Esophagus squamous epithelium (tissue), 5 donors: ENCODE measurements around the gene IFNL1. TPM values are rescaled to one million over a fixed set of nuclear protein-coding genes. Genes with fewer than 3 reads are reported as not detected.

ENCODE experiments used
- DNase-seq: peaks from one replicate; lab custom pipeline; 2025; lab: John Stamatoyannopoulos, UW
- H3K27ac ChIP-seq, 4 donors: fragments of 200-600 bp; sonication (generic); one replicate each; pipeline ENCODE4 v1.5.1; 2016 to 2019; ENCODE audit warnings: mild to moderate bottlenecking in 1 of 4
- H3K27me3 ChIP-seq, 4 donors: fragments of 200-600 bp; sonication (generic); 1 replicate in 3 of 4; 2 replicates in 1 of 4; pipeline versions ENCODE4 v1.5.1 to v1.6.0; 2017 to 2021; ENCODE audit warnings: antibody characterized with exemption in 1 of 4
- H3K36me3 ChIP-seq, 3 donors: fragments of 200-600 bp; sonication (generic); one replicate each; pipeline ENCODE4 v1.5.1; 2016 to 2019
- H3K4me1 ChIP-seq, 3 donors: fragments of 200-600 bp; sonication (generic); one replicate each; pipeline ENCODE4 v1.5.1; 2017 to 2019
- H3K4me3 ChIP-seq, 4 donors: fragments of 200-600 bp; sonication (generic); 1 replicate in 3 of 4; 2 replicates in 1 of 4; pipeline ENCODE4 v1.5.1; 2016 to 2019; ENCODE audit warnings: mild to moderate bottlenecking in 2 of 4, moderate library complexity in 1 of 4
- H3K9me3 ChIP-seq, 3 donors: fragments of 200-600 bp; sonication (generic); one replicate each; pipeline ENCODE4 v1.5.1; 2016 to 2019
- CTCF ChIP-seq, 6 experiments: fragments of 450-650 bp in 4 of 6; fragments of 200-600 bp in 2 of 6; sonication (generic) in 2 of 6; IDR thresholded peaks; one replicate each; pipeline ENCODE4 v1.5.1; 2016 to 2019; ENCODE audit warnings: antibody characterized with exemption in 6 of 6, mild to moderate bottlenecking in 4 of 6, moderate library complexity in 4 of 6
- POLR2A ChIP-seq, 4 donors: fragments of 450-650 bp; IDR thresholded peaks; one replicate each; pipeline ENCODE4 v1.6.1; 2017; ENCODE audit warnings: antibody characterized with exemption in 4 of 4, mild to moderate bottlenecking in 4 of 4, moderate library complexity in 3 of 4
- WGBS, 2 donors: methylation state at CpG; one replicate each; pipeline ENCODE4 v1.1.5; 2018; 5-methylcytosine and 5-hydroxymethylcytosine counted together
- intact Hi-C: fragments of 100-400 bp; cut with DNase I; formaldehyde crosslinking; loops from one replicate; pipeline ENCODE4 v1.15.0; 2022
- total RNA-seq, 4 donors: library from RNA; depleted of rRNA; stranded (reverse); fragments of >200 nt; gene quantifications; one replicate each; pipeline ENCODE4 v1.1.0, GENCODE V29; 2016
- donor health status: DM: yes; HTN: yes; CAD: no.

IFNL1 gene
- total RNA-seq, 4 donors from 2014 or later: not detected

DNA sequence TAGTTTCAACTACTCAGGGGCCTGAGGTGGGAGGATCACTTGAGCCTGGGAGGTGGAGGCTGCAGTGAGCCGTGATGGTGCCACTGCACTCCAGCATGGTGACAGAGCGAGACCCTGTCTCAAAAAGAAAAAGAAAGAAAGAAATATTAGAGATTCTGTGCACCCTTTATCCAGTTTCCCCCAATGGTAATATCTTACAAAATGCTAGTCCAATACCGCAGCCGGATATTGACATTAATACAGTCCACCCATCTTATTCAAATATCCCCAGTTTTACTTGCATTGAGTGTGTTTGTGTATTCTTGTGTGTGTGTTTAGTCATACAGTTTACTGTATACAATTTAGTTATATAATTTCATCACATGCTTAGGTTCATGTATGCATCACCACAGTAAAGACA is 39.0 kb upstream of the IFNL1 start:
- no peaks in the 10 kb centered on the region for H3K9me3 ChIP-seq
- no peaks in the 10 kb centered on the region for H3K36me3 ChIP-seq
- no peak overlapping the region for H3K27ac ChIP-seq
- H3K4me3 ChIP-seq: no peak overlapping the region
- H3K4me1 ChIP-seq: no peaks in the 10 kb centered on the region
- intact Hi-C loops: no loop called here
- WGBS, 2 donors: 94 to 96% methylated on average over 3 to 4 of the region's 4 CpGs
- no peak for TF ChIP-seq POLR2A (IDR thresholded peaks at IDR 0.05)
- no peak for TF ChIP-seq CTCF (IDR thresholded peaks at IDR 0.05)
- peaks cover 0 to 62% (median 0%) of the 10 kb centered on the region in 4 donors for H3K27me3 ChIP-seq
- no peak for DNase-seq

DNA sequence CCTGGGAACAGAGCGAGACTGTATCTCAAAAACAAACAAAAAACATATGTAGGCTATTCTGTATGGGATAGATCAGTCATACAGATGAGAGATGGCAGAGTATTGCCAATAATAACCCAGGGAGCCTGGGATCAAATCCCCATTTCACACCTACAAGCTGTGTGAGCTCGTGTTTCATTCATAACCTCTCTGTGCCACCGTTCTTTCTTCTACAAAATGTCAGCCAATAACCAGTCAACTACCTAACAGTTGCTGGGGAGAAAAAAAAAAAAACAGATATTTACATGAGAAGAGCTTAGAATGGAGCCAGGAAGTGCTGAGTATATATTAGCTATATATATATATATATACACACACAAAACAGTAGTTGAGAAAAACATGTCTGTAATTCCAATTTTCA is 34.5 kb upstream of the IFNL1 start:
- Histone ChIP-seq H3K4me3 (no peak overlapping the region), H3K27ac (no peak overlapping the region), H3K27me3 (peaks cover 3 to 85% (median 18%) of the 10 kb centered on the region in 4 donors), H3K36me3 (no peaks in the 10 kb centered on the region), H3K9me3 (no peaks in the 10 kb centered on the region), H3K4me1 (peaks cover 0 to 19% (median 0%) of the 10 kb centered on the region in 3 donors)
- intact Hi-C loops: no loop called here
- TF ChIP-seq POLR2A (IDR thresholded peaks at IDR 0.05) (no peak), CTCF (IDR thresholded peaks at IDR 0.05) (no peak)
- 50 to 65% methylated on average over 3 of the region's 3 CpGs for WGBS, 2 donors
- no peak for DNase-seq

- 42 to 57% methylated on average over 4 of the region's 4 CpGs for WGBS, 2 donors
- TF ChIP-seq POLR2A (IDR thresholded peaks at IDR 0.05): no peak
- TF ChIP-seq CTCF (IDR thresholded peaks at IDR 0.05): no peak
- Histone ChIP-seq H3K9me3 (no peaks in the 10 kb centered on the region), H3K27me3 (peaks cover 3 to 86% (median 18%) of the 10 kb centered on the region in 4 donors), H3K4me1 (peaks cover 0 to 19% (median 0%) of the 10 kb centered on the region in 3 donors), H3K4me3 (no peak overlapping the region), H3K36me3 (no peaks in the 10 kb centered on the region), H3K27ac (no peak overlapping the region)
- no peak for DNase-seq
- intact Hi-C loops: no loop called here
Observed at GRCh38 chr19:39262496-39262895, 33.7 kb upstream of the IFNL1 start.

DNA sequence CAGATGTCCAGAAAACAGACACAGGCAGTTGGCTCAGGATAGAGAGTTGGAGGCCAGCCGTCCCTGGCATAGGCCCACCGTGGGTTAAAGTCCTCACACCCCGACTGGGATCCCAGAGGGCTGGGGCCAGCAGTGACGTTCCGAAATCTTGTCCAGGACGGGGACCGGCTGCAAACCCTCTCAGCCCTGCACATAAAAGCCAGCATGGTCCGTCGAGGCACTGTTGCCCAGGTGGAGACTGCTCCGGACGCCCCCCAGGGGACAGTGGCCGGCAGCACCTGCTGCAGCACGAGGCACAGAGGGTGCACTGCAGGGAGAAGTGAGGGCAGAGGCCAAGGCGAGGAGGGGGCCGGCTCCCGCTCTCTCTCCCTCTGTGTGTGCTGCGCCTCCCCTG is 32.3 kb upstream of the IFNL1 start:
- Histone ChIP-seq H3K4me3 (no peak overlapping the region), H3K4me1 (peaks cover 0 to 19% (median 0%) of the 10 kb centered on the region in 3 donors), H3K36me3 (no peaks in the 10 kb centered on the region), H3K27ac (no peak overlapping the region), H3K9me3 (no peaks in the 10 kb centered on the region), H3K27me3 (peaks cover 3 to 85% (median 18%) of the 10 kb centered on the region in 4 donors)
- no peak for DNase-seq
- intact Hi-C loops: no loop called here
- no peak for TF ChIP-seq CTCF (IDR thresholded peaks at IDR 0.05)
- TF ChIP-seq POLR2A (IDR thresholded peaks at IDR 0.05): no peak
- 13 to 20% methylated on average over 5 to 15 of the region's 17 CpGs for WGBS, 2 donors

DNA sequence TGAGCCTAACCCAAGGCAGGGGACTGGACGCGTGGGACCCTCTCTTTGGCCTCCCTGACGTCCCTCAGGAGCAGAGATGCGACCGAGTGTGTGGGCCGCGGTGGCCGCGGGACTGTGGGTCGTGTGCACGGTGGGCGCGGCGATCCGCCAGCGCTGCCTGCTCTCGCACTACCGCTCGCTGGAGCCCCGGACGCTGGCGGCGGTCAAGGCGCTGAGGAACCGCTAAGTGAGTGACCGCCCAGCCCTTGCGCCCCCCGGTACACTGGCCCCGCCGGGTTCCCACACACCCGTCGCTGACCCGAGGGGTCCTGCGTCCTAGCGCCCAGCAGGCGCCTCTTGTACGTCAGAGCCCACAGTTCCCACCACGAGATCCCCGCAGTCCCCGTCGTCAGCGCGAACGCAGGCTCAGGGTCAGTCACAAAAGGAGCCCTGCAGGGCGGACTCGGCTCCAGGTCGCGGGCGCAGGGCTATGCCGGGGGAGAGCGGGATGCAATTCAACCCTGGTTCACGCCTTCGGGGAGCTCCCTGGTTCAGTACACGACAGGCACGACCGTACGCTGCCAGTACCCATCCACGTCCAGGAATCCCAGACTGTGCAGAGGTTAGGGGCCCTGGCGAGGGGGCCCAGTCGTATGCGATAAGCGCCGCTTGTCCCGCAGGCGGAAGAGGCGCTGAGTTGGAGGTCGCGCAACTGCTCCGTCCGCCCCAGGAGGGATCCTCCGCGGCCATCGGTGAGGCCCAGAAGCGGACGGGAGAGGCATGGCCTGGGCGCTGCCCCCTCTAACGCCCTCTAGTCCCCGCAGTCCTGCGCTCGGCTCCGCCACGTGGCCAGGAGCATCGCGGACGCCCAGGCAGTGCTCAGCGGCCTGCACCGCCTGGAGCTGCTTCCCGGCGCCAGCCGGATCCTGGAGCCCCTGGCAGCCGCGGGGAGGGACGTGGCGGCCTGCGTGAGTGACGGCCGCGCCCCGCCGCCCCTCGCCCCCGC is 31.6 kb upstream of the IFNL1 start:
- peak overlapping the region in 1 of 4 donors; percentile 16 for H3K4me3 ChIP-seq
- H3K27me3 ChIP-seq: peaks cover 3 to 91% (median 18%) of the 10 kb centered on the region in 4 donors
- intact Hi-C loops: no loop called here
- H3K27ac ChIP-seq: no peak overlapping the region
- peaks cover 0 to 19% (median 0%) of the 10 kb centered on the region in 3 donors for H3K4me1 ChIP-seq
- WGBS, 2 donors: 18 to 31% methylated on average over 7 to 20 of the region's 102 CpGs
- DNase-seq: no peak
- TF ChIP-seq CTCF (IDR thresholded peaks at IDR 0.05) (no peak), POLR2A (IDR thresholded peaks at IDR 0.05) (no peak)
- H3K36me3 ChIP-seq: no peaks in the 10 kb centered on the region
- H3K9me3 ChIP-seq: no peaks in the 10 kb centered on the region
